GM12864 (cell line): ENCODE measurements around the gene IFFO2.
A peak's percentile ranks its signal among the peaks of the same experiment; 100 is the strongest.

Experiments
- DNase-seq: peaks from one replicate; pipeline ENCODE4 v3.0.0-alpha.2; 2011; ENCODE audit warnings: low read depth
- H3K4me3 ChIP-seq: 2 replicates; pipeline ENCODE4 v1.5.1; 2011; ENCODE audit warnings: mild to moderate bottlenecking, low read depth, low read length, control low read depth
- CTCF ChIP-seq: IDR thresholded peaks from 2 replicates; pipeline ENCODE4 v1.5.1; 2011; ENCODE audit warnings: low read depth, mild to moderate bottlenecking, moderate library complexity, low read length, control low read depth, inconsistent platforms; ENCODE audit errors: missing control alignments

Gene IFFO2

GRCh38 chr1:18915341-18915740 lies 41.1 kb downstream of the IFFO2 start:
- no peak for TF ChIP-seq CTCF
- no peak overlapping the region for H3K4me3 ChIP-seq
- DNase-seq: no peak

GRCh38 chr1:18913065-18913835 lies 43.2 kb downstream of the IFFO2 start:
- no peak overlapping the region for H3K4me3 ChIP-seq
- TF ChIP-seq CTCF: peak; percentile 97
- DNase-seq: peak; percentile 21

GRCh38 chr1:18912550-18912949 lies 43.9 kb downstream of the IFFO2 start:
- DNase-seq: no peak
- H3K4me3 ChIP-seq: no peak overlapping the region
- TF ChIP-seq CTCF: no peak

GRCh38 chr1:18908911-18909771 lies 47.3 kb downstream of the IFFO2 start:
- no peak for TF ChIP-seq CTCF
- DNase-seq: no peak
- H3K4me3 ChIP-seq: no peak overlapping the region

GRCh38 chr1:18907917-18908845 lies 48.3 kb downstream of the IFFO2 start:
- no peak for TF ChIP-seq CTCF
- no peak for DNase-seq
- H3K4me3 ChIP-seq: no peak overlapping the region

GRCh38 chr1:18907021-18907916 lies 49.2 kb downstream of the IFFO2 start:
- peak; percentile 73 for TF ChIP-seq CTCF
- no peak overlapping the region for H3K4me3 ChIP-seq
- DNase-seq: no peak
